ENCODE results near the gene SPR.
A peak's percentile ranks its signal among the peaks of the same experiment; 100 is the strongest.

The SPR gene

GRCh38 chr2:72919414-72920317 is 32.5 kb downstream of the SPR start:
- Histone ChIP-seq H3K4me3 (ENCODE audit: low read depth, low read length) (peak overlapping the region; percentile 22), H3K4me1 (ENCODE audit: control insufficient read depth, insufficient read depth, low read length) (peaks cover 8% of the 10 kb centered on the region), H3K27me3 (ENCODE audit: control insufficient read depth, insufficient read depth, low read length) (peaks cover 92% of the 10 kb centered on the region), H3K9ac (ENCODE audit: low read depth, low read length) (no peak overlapping the region), H3K9me3 (ENCODE audit: control insufficient read depth, insufficient read depth, low read length) (no peaks in the 10 kb centered on the region), H3K36me3 (ENCODE audit: control insufficient read depth, insufficient read depth, low read length) (no peaks in the 10 kb centered on the region)

- no peaks in the 10 kb centered on the region for H3K36me3 ChIP-seq (ENCODE audit: control insufficient read depth, insufficient read depth, low read length)
- peaks cover 5% of the 10 kb centered on the region for H3K4me1 ChIP-seq (ENCODE audit: control insufficient read depth, insufficient read depth, low read length)
- no peaks in the 10 kb centered on the region for H3K9me3 ChIP-seq (ENCODE audit: control insufficient read depth, insufficient read depth, low read length)
- no peak overlapping the region for H3K9ac ChIP-seq (ENCODE audit: low read depth, low read length)
- peaks cover 92% of the 10 kb centered on the region for H3K27me3 ChIP-seq (ENCODE audit: control insufficient read depth, insufficient read depth, low read length)
- H3K4me3 ChIP-seq (ENCODE audit: low read depth, low read length): peak overlapping the region; percentile 22
These were observed 33.3 kb downstream of the SPR start for GRCh38 chr2:72920318-72921087.

GRCh38 chr2:72921088-72921851 is 34.1 kb downstream of the SPR start:
- Histone ChIP-seq H3K4me1 (ENCODE audit: control insufficient read depth, insufficient read depth, low read length) (peaks cover 8% of the 10 kb centered on the region), H3K9me3 (ENCODE audit: control insufficient read depth, insufficient read depth, low read length) (no peaks in the 10 kb centered on the region), H3K9ac (ENCODE audit: low read depth, low read length) (no peak overlapping the region), H3K4me3 (ENCODE audit: low read depth, low read length) (peak overlapping the region; percentile 22), H3K36me3 (ENCODE audit: control insufficient read depth, insufficient read depth, low read length) (no peaks in the 10 kb centered on the region), H3K27me3 (ENCODE audit: control insufficient read depth, insufficient read depth, low read length) (peaks cover 96% of the 10 kb centered on the region)

GRCh38 chr2:72921853-72922252 is 34.6 kb downstream of the SPR start:
- Histone ChIP-seq H3K4me3 (ENCODE audit: low read depth, low read length) (peak overlapping the region; percentile 19), H3K9ac (ENCODE audit: low read depth, low read length) (no peak overlapping the region), H3K9me3 (ENCODE audit: control insufficient read depth, insufficient read depth, low read length) (no peaks in the 10 kb centered on the region), H3K4me1 (ENCODE audit: control insufficient read depth, insufficient read depth, low read length) (peaks cover 8% of the 10 kb centered on the region), H3K27me3 (ENCODE audit: control insufficient read depth, insufficient read depth, low read length) (peaks cover 96% of the 10 kb centered on the region), H3K36me3 (ENCODE audit: control insufficient read depth, insufficient read depth, low read length) (no peaks in the 10 kb centered on the region)

- Histone ChIP-seq H3K9me3 (ENCODE audit: control insufficient read depth, insufficient read depth, low read length) (no peaks in the 10 kb centered on the region), H3K4me1 (ENCODE audit: control insufficient read depth, insufficient read depth, low read length) (peaks cover 6% of the 10 kb centered on the region), H3K36me3 (ENCODE audit: control insufficient read depth, insufficient read depth, low read length) (no peaks in the 10 kb centered on the region), H3K4me3 (ENCODE audit: low read depth, low read length) (peak overlapping the region; percentile 40), H3K27me3 (ENCODE audit: control insufficient read depth, insufficient read depth, low read length) (peaks cover 100% of the 10 kb centered on the region), H3K9ac (ENCODE audit: low read depth, low read length) (no peak overlapping the region)
These were observed 36.7 kb downstream of the SPR start for GRCh38 chr2:72923833-72924352.

- no peaks in the 10 kb centered on the region for H3K36me3 ChIP-seq (ENCODE audit: control insufficient read depth, insufficient read depth, low read length)
- peaks cover 6% of the 10 kb centered on the region for H3K4me1 ChIP-seq (ENCODE audit: control insufficient read depth, insufficient read depth, low read length)
- peak overlapping the region; percentile 40 for H3K4me3 ChIP-seq (ENCODE audit: low read depth, low read length)
- H3K27me3 ChIP-seq (ENCODE audit: control insufficient read depth, insufficient read depth, low read length): peaks cover 100% of the 10 kb centered on the region
- H3K9me3 ChIP-seq (ENCODE audit: control insufficient read depth, insufficient read depth, low read length): no peaks in the 10 kb centered on the region
- H3K9ac ChIP-seq (ENCODE audit: low read depth, low read length): no peak overlapping the region
These were observed 37.4 kb downstream of the SPR start for GRCh38 chr2:72924353-72925240.

- H3K4me3 ChIP-seq (ENCODE audit: low read depth, low read length): peak overlapping the region; percentile 18
- no peak overlapping the region for H3K9ac ChIP-seq (ENCODE audit: low read depth, low read length)
- H3K27me3 ChIP-seq (ENCODE audit: control insufficient read depth, insufficient read depth, low read length): peaks cover 100% of the 10 kb centered on the region
- peaks cover 6% of the 10 kb centered on the region for H3K4me1 ChIP-seq (ENCODE audit: control insufficient read depth, insufficient read depth, low read length)
- H3K36me3 ChIP-seq (ENCODE audit: control insufficient read depth, insufficient read depth, low read length): no peaks in the 10 kb centered on the region
- H3K9me3 ChIP-seq (ENCODE audit: control insufficient read depth, insufficient read depth, low read length): no peaks in the 10 kb centered on the region
These were observed 38.2 kb downstream of the SPR start for GRCh38 chr2:72925328-72925943.

- Histone ChIP-seq H3K4me3 (ENCODE audit: low read depth, low read length) (peak overlapping the region; percentile 10), H3K4me1 (ENCODE audit: control insufficient read depth, insufficient read depth, low read length) (peaks cover 6% of the 10 kb centered on the region), H3K9me3 (ENCODE audit: control insufficient read depth, insufficient read depth, low read length) (no peaks in the 10 kb centered on the region), H3K36me3 (ENCODE audit: control insufficient read depth, insufficient read depth, low read length) (no peaks in the 10 kb centered on the region), H3K9ac (ENCODE audit: low read depth, low read length) (no peak overlapping the region), H3K27me3 (ENCODE audit: control insufficient read depth, insufficient read depth, low read length) (peaks cover 98% of the 10 kb centered on the region)
These were observed 39.2 kb downstream of the SPR start for GRCh38 chr2:72926368-72926767.

- no peaks in the 10 kb centered on the region for H3K9me3 ChIP-seq (ENCODE audit: control insufficient read depth, insufficient read depth, low read length)
- H3K27me3 ChIP-seq (ENCODE audit: control insufficient read depth, insufficient read depth, low read length): peaks cover 94% of the 10 kb centered on the region
- no peak overlapping the region for H3K9ac ChIP-seq (ENCODE audit: low read depth, low read length)
- no peaks in the 10 kb centered on the region for H3K36me3 ChIP-seq (ENCODE audit: control insufficient read depth, insufficient read depth, low read length)
- H3K4me1 ChIP-seq (ENCODE audit: control insufficient read depth, insufficient read depth, low read length): peaks cover 6% of the 10 kb centered on the region
- H3K4me3 ChIP-seq (ENCODE audit: low read depth, low read length): no peak overlapping the region
These were observed 39.7 kb downstream of the SPR start for GRCh38 chr2:72926811-72927465.
